PC-9 (cell line): ENCODE data around the gene PTPRG.
"Not testable (repeated sequence)": the region's sequence is repeated elsewhere in the genome, so short reads cannot be mapped to it uniquely, and the experiment has no call there.

Experiments used
- EZH2 ChIP-seq: fragments of 200-600 bp; sonication (generic); IDR thresholded peaks from 2 replicates; pipeline ENCODE4 v1.8.0; 2017; ENCODE audit warnings: antibody characterized with exemption, low read depth
- TF ChIP-seq, protein P1 (sequence below): fragments of 200-600 bp; sonication (generic); conservative IDR thresholded peaks from 2 replicates; pipeline ENCODE4 v1.6.1; 2017; ENCODE audit warnings: mixed run types, antibody characterized with exemption, mild to moderate bottlenecking, moderate library complexity

DNA sequence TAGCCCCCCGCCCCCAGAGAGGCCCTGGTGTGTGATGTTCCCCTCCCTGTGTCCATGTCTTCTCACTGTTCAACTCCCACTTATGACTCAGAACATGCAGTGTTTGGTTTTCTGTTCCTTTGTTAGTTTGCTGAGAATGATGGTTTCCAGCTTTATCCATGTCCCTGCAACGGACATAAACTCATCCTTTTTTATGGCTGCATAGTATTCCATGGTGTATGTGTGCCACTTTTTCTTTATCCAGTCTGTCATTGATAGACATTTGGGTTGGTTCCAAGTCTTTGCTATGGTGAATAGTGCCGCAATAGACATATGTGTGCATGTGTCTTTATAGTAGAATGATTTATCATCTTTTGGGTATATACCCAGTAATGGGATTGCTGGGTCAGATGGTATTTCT, 149.5 kb downstream of the PTPRG start:
- TF ChIP-seq, protein P1, sequence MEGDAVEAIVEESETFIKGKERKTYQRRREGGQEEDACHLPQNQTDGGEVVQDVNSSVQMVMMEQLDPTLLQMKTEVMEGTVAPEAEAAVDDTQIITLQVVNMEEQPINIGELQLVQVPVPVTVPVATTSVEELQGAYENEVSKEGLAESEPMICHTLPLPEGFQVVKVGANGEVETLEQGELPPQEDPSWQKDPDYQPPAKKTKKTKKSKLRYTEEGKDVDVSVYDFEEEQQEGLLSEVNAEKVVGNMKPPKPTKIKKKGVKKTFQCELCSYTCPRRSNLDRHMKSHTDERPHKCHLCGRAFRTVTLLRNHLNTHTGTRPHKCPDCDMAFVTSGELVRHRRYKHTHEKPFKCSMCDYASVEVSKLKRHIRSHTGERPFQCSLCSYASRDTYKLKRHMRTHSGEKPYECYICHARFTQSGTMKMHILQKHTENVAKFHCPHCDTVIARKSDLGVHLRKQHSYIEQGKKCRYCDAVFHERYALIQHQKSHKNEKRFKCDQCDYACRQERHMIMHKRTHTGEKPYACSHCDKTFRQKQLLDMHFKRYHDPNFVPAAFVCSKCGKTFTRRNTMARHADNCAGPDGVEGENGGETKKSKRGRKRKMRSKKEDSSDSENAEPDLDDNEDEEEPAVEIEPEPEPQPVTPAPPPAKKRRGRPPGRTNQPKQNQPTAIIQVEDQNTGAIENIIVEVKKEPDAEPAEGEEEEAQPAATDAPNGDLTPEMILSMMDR: not testable (repeated sequence)
- TF ChIP-seq EZH2: not testable (repeated sequence)
